GM19455 (cell line): Measurements from ENCODE around the gene PRDX4.
"Not testable (repeated sequence)": the region's sequence is repeated elsewhere in the genome, so short reads cannot be mapped to it uniquely, and the experiment has no call there.

Experiments used
- ATAC-seq: cut with Tn5 transposase; IDR thresholded peaks from one replicate; pipeline ENCODE4 v1.9.1; 2021; ENCODE audit not compliant: unreplicated experiment

Gene PRDX4

DNA sequence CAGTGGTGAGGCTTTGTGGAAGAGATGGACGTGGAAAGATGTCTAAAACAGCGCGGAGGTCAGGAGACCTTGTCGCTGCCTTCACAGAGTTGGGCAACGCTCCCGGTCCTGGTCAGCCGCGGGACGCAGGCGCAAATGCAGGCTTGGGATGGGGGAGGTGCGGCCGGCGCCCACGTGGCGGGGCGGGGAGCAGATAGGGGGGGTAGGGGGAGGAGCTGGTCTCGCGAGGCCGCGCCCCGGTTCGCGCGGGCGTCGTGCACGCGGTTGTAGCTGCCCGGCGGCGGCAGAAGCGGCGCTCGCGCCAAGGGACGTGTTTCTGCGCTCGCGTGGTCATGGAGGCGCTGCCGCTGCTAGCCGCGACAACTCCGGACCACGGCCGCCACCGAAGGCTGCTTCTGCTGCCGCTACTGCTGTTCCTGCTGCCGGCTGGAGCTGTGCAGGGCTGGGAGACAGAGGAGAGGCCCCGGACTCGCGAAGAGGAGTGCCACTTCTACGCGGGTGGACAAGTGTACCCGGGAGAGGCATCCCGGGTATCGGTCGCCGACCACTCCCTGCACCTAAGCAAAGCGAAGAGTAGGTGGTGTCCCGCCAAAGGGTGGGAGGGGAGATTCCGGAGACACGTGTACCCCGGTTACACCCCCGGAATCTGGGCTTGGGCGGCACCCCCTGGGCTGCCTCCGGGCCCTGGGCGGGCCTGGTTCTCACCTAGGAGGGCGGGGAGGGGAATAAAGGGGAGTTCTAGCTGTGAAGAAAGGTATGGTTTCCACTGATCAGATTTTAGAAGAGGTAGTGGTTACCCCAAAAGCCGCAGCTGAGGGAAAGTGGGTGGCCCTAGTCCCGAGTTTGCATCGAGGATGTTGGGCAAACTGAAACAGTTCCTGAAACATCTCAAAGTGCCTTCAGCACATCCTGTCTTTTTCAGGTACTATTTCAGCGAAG is at the start of gene PRDX4:
Gene PRDX4, plus strand, starts transcription at position 255 of the 939 bp plus-strand sequence. Its CDS starts 78 bp downstream, at position 333.
- peak; percentile 72 for ATAC-seq

DNA sequence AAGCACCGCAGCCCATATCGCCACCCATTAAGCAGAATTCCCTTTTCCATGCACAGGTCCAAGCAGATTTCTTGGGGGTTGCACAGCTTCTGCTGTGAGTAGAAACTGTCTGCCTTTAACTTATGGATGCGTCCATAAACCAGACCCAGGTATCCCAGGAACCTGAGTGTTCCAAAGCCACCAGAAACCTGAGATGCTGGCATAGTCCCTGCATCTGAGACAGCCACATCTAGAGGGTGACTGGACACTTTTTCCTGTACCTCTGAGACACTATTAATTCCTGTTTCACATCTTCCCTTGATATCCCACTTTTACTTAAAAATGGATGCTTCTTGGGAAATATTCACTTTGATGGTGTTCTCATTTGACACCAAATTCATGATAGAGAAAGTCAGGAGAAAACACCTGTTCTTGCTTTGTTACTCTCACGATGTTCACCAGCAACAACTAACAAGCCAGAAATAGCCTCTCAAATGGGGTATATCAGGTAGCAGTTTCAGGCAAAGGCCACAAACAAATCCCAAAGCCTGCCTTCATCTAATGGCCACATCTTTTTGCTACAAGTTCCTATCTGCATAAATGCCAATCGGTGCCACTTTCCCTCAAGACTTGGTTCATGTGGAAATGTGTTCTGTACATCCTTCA is 45.5 kb upstream of the PRDX4 start:
- no peak for ATAC-seq

DNA sequence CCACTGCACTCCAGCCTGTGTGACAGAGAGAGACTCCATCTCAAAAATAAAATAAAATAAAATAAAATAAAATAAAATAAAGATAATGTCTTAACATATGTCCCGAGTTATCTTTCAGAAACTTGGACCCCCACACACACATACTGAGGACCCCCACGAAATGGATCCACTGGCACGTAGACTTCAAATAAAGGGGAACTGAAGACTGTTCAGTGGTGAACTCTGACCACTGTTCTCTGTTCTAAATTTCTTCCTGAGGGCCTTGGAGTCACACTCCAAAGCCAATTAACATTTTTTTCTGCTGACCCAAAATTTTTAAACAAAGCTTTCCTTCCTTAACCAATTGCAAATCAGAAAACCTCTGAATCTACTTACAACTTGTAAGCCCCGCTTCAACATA is 43.5 kb upstream of the PRDX4 start:
- ATAC-seq: no peak

DNA sequence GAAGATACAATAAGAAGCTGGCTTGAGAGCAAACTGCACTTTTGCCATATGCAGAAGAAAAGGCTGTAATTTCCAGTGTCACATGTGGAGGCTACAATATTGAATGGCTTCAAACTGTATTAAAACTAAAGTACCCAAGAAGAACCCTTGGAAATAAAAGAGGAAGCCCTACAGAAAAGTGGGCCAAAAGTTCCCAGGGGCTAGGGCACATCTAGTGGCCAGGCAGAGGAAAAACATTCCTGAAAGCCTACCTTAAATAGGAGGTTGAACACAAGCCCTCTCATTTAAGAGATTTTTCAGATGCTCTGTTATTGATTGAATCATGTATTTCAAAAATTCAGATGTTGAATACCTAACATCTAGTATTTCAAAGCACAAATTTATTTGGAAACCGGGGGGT is 40.6 kb upstream of the PRDX4 start:
- ATAC-seq: no peak

DNA sequence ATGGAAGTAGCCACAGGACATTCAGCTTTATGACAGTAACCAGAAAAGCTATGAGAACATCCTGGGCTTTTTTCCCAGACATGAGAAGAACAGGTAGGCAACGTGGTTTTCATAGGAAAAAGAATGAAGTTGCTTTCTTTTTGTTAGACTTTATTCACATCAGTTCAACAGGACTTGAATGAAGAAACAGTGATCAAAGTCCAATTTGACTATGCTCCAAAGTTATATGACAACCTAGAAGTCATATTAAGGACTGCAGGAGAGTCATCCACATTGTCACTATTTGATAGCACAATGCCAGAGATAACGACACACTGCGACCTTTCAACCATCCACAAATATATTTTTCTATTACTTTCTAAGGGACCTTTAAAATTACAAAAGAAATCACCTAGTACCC is 39.2 kb upstream of the PRDX4 start:
- no peak for ATAC-seq

DNA sequence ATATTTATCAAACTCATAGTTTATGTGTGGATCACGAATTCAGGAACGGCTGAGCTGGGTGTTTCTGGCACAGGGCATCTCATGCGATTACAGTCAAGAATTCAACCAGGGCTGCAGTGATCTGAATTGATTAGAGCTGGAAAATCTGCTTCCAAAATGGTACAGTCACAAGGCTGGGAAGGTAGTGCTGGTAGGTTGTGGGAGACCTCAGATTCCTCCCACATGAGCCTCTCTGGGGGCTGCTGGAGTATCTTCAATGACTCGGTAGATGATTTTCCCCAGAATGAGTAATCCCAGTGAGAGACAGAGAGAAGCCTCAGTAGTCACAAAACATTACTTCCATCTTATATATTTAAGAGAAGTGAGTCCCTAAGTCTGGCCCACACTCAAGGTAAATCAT is 36.2 kb upstream of the PRDX4 start:
- ATAC-seq: no peak

DNA sequence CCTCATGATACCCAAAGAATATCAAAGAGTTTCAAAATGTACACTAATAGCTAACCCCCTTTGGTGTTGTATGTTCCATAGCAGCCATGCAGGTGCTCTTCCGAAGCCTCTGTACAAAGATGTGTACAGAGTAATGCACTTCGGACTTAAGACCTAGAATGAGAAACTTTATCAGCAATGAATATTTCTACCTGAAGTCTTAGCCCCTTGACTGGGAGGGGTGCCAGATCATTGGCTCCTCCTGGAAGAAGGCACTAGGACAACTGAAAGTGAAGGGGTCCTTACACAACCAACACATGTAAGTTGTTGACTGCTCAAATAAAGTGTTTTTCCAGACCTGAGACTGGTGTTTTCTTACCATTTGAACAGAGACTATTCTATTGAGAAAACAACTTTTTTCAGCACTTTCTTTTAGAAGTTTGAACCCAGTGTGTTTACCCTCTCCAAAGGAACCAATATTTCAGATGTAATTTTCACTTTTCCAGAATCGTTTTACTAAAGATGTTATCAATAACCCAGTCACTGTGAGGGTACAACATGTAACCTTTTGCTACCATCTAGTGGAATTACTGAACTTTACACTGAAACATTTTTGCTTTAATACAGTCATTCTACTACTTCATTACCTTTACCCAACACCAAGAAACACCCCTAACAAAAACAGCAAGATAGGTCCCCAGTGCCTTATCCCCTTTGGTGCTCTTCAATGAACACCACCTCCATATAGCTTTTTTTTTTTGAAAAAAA is 33.3 kb upstream of the PRDX4 start:
- ATAC-seq: no peak

DNA sequence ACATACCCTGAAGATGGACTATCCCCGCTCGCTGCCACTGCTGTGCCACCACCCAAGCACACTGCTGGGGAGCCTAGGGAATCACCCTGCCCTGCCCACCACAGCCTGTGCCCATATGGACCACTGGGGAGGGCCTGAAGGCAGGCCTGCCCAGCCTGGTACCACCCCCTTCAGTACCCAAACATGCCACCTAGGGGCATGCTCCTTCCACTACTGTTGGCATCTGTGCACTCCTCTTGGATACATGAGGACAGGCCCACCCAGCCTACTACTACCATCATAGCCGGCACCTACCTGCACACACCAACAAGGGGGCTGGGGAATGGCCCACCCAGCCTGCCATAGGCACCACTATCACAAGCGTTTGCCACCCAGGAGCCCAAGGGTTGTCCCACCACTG is 30.1 kb upstream of the PRDX4 start:
- peak; percentile 98 for ATAC-seq

DNA sequence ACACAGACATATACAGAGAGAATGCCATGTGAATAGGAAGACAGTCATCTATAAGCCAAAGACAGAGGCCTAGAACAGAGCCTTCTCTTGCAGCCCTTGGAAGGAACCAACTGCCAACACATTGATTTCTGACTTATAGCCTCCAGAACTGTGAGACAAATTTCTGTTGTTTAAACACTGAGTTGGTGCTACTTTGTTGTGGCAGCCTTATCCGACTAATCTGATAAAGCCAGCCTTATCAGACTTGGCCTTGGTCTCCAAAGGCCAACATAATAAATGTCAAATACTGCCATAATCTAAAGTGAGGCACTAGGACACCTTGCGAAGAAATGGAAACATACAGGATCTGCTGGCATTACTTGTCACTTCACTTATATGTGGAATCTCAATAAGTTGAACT is 24.3 kb upstream of the PRDX4 start:
- ATAC-seq: no peak

DNA sequence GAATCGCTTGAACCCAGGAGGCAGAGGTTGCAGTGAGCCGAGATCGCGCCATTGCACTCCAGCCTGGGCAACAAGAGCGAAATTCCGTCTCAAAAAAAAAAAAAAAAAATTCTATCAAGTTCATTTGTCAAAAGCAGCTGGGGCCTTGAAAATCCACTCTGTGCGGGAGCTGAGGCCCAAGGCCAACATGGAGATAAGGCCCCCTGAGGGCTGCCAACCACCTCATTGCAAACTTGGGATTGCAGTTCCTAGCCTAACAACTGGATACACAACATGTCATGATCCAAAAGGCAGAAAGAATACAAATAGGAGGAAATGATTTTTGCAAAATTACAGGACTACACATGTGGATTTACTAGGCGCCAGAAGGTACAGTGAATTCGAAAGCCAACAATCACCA is 22.5 kb upstream of the PRDX4 start:
- no peak for ATAC-seq

DNA sequence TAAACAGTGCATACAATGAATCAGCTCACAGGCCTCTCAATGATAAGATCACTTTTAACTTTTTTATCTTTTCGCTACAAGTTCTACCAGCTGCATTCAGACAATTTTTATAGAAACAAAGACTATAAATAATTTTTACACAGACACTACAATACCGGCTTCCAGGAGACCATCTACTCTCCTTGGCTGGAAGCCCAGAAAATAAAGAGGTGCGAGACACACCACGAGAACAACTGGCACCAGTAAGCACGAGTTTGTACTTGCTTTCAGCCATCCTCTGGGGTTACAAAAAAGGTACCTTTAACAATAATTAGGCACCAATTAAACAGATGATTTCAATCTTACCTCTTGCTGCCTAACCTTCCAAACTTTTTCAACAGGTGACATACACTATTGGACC is 11.2 kb upstream of the PRDX4 start:
- no peak for ATAC-seq

DNA sequence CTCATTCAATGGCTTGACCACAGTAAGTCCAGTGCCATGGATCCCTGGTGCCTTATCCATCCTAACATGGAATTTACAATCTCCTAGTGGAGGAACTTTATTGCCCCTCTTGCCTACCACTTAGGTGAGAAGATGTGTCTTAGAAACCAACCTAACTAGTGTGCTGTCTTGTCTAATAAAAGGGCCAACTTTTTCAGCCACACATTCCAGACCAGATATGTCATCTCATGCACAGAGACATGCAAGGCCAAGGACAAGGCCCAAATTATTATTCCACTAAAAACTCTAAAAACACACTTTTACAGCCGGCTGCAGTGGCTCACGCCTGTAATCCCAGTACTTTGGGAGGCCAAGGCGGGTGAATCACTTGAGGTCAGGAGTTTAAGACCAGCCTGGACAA is 10.6 kb upstream of the PRDX4 start:
- ATAC-seq: no peak

DNA sequence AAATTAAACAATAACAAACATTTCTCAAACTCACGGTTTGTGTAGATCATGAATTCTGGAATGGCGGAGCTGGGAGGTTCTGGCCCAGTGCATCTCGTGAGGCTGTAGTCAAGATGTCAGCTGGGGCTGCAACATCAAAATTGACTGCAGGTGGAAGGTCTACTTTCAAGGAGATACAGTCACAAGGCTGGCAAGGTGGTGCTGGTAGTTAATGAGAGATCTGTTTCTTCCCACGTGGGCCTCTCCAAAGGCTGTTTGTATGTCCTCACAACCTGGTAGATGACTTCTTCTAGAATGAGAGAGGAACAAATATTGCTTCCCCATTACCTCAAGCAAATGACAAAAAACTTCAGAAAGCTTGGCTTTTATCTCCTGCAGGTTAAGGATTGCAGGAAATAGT is 8.0 kb upstream of the PRDX4 start:
- no peak for ATAC-seq

DNA sequence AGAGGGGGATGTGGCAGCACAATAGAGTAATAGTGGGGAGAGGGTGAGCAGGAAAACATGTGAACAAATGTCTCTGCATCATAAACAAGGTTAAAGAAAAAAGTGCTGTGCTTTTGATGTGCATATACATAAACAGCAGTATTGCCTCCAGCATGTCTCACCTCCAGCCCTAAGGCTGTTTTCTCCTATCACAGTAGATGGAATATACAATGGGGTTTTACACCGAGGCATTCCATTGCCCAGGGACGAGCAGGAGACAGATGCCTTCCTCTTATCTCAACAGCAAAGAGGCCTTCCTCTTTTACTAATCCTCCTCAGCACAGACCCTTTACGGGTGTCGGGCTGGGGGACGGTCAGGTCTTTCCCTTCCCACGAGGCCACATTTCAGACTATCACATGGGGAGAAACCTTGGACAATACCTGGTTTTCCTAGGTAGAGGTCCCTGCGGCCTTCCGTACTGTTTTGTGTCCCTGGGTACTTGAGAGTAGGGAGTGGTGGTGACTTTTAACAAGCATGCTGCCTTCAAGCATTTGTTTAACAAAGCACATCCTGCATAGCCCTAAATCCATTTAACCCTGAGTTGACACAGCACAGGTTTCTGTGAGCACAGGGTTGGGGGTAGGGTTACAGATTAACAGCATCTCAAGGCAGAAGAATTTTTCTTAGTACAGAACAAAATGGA is 7.1 kb upstream of the PRDX4 start:
- ATAC-seq: not testable (repeated sequence)

DNA sequence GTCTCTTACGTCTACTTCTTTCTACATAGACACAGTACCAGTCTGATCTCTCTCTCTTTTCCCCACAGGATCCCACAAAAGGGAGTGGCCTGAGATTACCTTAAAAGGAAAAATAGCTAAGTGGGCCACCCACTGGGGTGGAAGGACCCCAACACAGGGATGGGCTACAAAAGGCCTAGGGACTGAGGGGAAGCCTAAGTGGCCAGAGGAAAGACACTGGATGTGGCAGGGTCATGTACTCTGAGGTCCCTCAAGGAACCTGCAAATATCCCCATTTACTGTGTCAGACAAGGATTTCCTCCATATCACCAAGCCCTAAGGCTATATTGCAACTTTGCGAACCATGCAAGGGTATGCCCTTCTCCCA is 6.5 kb upstream of the PRDX4 start:
- no peak for ATAC-seq

DNA sequence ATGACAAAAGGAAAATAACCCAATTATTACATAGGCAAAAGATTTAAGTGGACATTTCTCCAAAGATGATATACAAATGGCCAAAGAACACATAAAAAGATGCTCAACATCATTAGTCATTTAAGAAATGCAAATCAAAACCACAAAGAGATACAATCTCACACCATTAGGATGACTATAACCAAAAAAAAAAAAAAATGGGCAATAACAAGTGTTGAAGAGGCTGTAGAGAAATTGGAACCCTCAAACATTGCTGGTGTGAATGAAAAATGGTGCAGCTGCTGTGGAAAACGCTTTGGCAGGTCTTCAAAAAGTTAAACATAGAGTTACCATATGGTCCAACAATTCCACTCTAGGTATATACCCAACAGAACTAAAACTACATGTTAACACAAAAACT is 5.6 kb upstream of the PRDX4 start:
- no peak for ATAC-seq

DNA sequence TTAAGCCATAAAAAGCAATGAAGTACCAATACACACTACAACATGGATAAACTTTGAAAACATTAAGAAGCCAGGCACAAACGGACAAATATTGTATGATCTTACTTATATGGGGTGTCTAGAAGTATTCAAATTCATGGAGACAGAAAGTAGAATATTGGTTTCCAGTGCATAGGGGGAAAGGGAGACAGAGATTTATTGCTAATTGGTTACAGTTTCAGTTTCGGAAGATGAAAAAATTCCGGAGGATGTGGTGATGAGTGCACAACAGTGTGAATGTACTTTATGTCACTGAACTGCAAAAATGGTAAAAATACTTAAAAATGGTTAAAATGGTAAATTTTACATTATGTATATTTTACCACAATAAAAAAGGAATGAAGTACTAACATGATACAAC is 5.1 kb upstream of the PRDX4 start:
- ATAC-seq: no peak

DNA sequence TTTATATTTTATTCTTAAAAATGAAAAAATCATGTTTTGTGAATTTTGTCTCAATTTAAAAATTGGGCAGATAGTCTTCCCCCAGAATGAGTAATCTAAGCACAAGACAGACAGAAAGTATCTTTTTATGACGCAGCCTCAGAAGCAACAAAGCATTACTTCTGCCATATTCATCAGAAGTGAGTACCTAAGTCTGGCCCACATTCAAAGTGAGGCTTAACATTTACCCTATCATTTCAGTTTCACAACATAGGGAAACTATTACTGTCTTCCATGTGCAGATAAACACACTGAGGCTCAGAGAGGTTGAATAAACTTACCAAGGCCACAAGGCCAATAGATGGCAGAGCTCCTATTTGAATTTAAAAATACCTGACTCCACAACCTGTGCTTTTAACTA is 4.4 kb upstream of the PRDX4 start:
- peak; percentile 35 for ATAC-seq

DNA sequence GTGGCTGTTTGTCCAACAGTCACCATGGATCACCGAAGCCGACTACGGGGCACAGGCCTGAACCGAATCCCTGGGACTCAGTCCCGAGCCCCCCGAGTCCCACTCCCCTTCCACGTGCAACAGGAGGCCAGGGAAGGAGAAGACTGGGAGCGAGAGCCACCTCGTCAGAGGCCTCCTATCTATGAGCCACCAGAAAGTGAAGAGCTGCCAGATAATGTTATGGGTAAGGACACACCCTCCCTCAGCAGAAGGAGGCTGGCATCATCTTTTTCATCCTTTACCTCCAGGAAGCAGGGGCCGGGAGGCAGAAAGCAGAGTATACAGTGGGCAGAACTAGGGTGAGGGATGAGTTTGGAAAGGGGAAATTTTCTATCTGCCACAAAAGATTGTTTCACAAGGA is 2.8 kb upstream of the PRDX4 start:
- no peak for ATAC-seq

DNA sequence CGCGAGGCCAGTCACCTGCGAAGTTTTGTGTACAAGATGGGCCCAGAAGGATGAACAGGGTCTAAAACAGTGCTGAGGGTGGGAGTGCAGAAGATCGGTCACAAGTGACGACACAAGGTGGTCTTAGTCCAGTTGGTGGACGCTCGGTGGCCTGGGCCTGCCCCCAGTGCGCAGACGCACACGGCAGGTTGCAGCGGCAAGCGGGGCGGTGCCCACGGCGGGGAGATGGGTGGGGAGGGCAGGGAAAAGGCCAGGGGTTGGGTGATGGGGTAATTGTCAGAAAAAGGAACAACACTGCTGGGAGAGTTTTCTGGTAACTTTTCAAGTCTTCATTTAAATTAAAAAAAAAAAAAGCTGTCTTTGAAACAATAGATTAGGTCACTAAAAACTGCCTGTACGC is 1.0 kb upstream of the PRDX4 start:
- no peak for ATAC-seq

DNA sequence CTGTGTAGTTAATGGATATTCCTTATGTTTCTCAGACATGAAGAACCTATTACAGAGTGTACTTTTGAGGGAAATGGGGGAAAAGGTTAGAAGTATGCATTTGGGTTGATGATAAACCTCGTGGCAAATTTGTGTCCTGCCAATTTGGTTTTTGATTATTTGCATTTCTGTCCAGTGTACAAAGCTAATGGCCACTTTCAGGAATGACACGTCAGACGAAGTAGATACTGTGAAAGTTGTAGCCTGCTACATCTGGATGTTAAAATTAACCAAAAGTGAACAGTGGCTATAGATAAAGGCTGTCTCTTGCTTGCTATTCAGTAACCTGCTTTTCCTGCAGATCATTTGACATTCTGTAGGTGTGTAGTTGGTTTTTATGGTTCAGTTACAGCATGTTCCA is 1.0 kb downstream of the PRDX4 start:
- no peak for ATAC-seq
